ENCODE data around the gene FRMD4A. TPM values are rescaled to one million over a fixed set of nuclear protein-coding genes. Genes with fewer than 3 reads are reported as not detected.
A peak's percentile ranks its signal among the peaks of the same experiment; 100 is the strongest.

Gene FRMD4A
- total and polyA plus RNA-seq, 2 experiments from 2014 or later: 11.9 to 17.5 TPM

DNA sequence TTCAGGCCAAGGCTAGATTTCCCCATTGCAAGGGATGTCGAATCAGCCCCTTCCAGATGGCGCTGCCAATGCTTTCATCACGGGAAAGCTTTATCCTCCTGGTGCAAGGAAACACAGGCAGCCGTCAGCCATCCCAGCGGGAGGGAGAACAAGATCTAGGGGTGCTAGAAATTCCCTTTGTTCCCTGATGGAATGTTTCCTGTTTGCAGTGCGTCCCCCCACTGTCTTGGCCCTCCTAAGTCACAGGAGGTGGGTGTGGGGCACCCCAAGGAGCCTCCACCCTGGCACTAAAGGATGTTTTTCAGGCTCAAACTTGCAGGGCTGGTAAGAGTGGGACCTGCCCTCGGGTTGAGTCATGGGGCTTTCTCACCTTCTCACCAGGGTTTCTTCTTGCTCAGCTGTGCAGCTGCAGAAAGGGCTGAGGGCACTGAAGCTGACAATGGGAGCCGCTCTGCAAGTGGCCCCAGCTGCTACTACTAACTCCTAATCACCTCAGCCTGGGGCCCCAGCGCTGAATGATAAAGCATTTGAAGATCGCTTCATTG lies 640.4 kb downstream of the FRMD4A start:
- 88 to 90% methylated on average over 10 of the region's 10 CpGs for WGBS, 2 experiments (ENCODE audit: low coverage in 1 of 2, low lambda C conversion rate in 2 of 2, missing lambda C conversion rate in 2 of 2)
- Histone ChIP-seq H4K20me1 (ENCODE audit: insufficient read depth) (no peaks in the 10 kb centered on the region), H2AFZ (no peak overlapping the region), H3K4me2 (ENCODE audit: unreplicated experiment) (no peak overlapping the region), H3F3A (ENCODE audit: insufficient read depth) (peaks cover 10% of the 10 kb centered on the region), H3K27me3 (replicated peaks; ENCODE audit: insufficient read depth) (no peaks in the 10 kb centered on the region), H3K27ac (no peak overlapping the region), H3K9me3 (ENCODE audit: low read depth) (no peaks in the 10 kb centered on the region), H3K4me3 (no peak overlapping the region), H3K9me2 (ENCODE audit: insufficient read depth) (no peaks in the 10 kb centered on the region), H3K36me3 (ENCODE audit: low read depth) (peaks cover 4% of the 10 kb centered on the region; the same call in 1 of the 2 replicates), H3K79me2 (ENCODE audit: insufficient read depth) (no peaks in the 10 kb centered on the region), H3K4me1 (ENCODE audit: insufficient read depth) (0 out of 2 replicates have a peak, but pooled peaks cover under 1% of the 10 kb centered on the region), H3K9ac (no peak overlapping the region)
- no peak for TF ChIP-seq EZH2phosphoT487 (IDR thresholded peaks at IDR 0.05; ENCODE audit: insufficient read depth, low read depth)
- no peak for TF ChIP-seq EZH2 (IDR thresholded peaks at IDR 0.05; ENCODE audit: insufficient read depth, poor library complexity, severe bottlenecking)
- no peak for DNase-seq
- in situ Hi-C loops (cut with MboI): no loop called here

DNA sequence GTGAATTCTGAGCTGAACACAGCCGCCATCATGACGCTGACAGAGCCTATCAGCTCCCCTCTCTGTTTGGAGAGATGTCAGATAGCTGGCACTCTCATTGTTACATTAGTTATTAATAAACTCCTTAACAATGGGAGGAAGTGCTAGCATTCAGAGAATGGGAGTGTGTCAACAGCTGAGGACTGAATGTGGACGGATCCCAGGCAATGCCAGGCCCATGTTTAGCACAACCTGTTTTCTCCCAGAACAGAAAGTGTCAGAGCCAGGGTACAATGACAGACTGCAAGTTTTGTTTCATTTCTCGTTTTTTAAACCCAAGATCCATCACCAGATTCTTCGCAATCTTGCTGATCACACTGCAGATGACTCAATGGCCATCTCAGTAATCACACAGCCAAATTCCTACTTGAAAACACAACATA lies 644.4 kb downstream of the FRMD4A start:
- in situ Hi-C loops (cut with MboI): no loop called here
- H3K4me3 ChIP-seq: no peak overlapping the region
- H3K4me1 ChIP-seq (ENCODE audit: insufficient read depth): peaks cover 10% of the 10 kb centered on the region
- no peak overlapping the region for H2AFZ ChIP-seq
- H3K9me3 ChIP-seq (ENCODE audit: low read depth): no peaks in the 10 kb centered on the region
- H3K9ac ChIP-seq: no peak overlapping the region
- H3K27ac ChIP-seq: no peak overlapping the region
- no peaks in the 10 kb centered on the region for H3K9me2 ChIP-seq (ENCODE audit: insufficient read depth)
- no peaks in the 10 kb centered on the region for H4K20me1 ChIP-seq (ENCODE audit: insufficient read depth)
- H3K27me3 ChIP-seq (replicated peaks; ENCODE audit: insufficient read depth): no peaks in the 10 kb centered on the region
- TF ChIP-seq EZH2 (IDR thresholded peaks at IDR 0.05; ENCODE audit: insufficient read depth, poor library complexity, severe bottlenecking) (no peak), EZH2phosphoT487 (IDR thresholded peaks at IDR 0.05; ENCODE audit: insufficient read depth, low read depth) (no peak)
- H3K79me2 ChIP-seq (ENCODE audit: insufficient read depth): no peaks in the 10 kb centered on the region
- no peaks in the 10 kb centered on the region for H3K36me3 ChIP-seq (ENCODE audit: low read depth)
- DNase-seq: no peak
- 91 to 94% methylated on average over 5 of the region's 5 CpGs for WGBS, 2 experiments (ENCODE audit: low coverage in 1 of 2, low lambda C conversion rate in 2 of 2, missing lambda C conversion rate in 2 of 2)
- peaks cover 19% of the 10 kb centered on the region for H3F3A ChIP-seq (ENCODE audit: insufficient read depth)
- H3K4me2 ChIP-seq (ENCODE audit: unreplicated experiment): no peak overlapping the region

DNA sequence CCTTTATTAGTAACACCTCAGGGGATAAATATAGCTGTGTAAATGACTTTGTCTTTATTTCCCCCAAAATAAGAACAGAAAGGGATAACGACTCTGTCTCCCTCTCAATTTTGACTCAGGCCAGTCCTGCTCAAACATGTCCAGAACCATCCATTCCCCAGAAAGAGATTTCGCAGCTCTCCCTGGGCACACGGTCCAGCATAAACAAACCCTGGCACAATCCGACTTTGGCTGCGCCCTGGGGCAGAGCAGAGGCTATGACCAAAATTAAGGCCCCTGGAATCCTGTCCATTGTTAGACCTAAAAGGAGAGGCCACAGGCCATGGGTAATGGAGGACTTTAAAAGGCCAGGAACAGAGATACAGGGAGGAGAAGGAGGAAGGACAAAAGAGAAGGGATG lies 644.8 kb downstream of the FRMD4A start:
- no peaks in the 10 kb centered on the region for H4K20me1 ChIP-seq (ENCODE audit: insufficient read depth)
- no peaks in the 10 kb centered on the region for H3K36me3 ChIP-seq (ENCODE audit: low read depth)
- 0 out of 2 replicates have a peak, but pooled peaks cover 2% of the 10 kb centered on the region for H3K79me2 ChIP-seq (ENCODE audit: insufficient read depth)
- H3K9ac ChIP-seq: no peak overlapping the region
- H3K4me2 ChIP-seq (ENCODE audit: unreplicated experiment): no peak overlapping the region
- no peaks in the 10 kb centered on the region for H3K9me2 ChIP-seq (ENCODE audit: insufficient read depth)
- H3F3A ChIP-seq (ENCODE audit: insufficient read depth): peaks cover 19% of the 10 kb centered on the region
- no peaks in the 10 kb centered on the region for H3K27me3 ChIP-seq (replicated peaks; ENCODE audit: insufficient read depth)
- no peak overlapping the region for H3K4me3 ChIP-seq
- no peaks in the 10 kb centered on the region for H3K9me3 ChIP-seq (ENCODE audit: low read depth)
- no peak for DNase-seq
- H3K4me1 ChIP-seq (ENCODE audit: insufficient read depth): peaks cover 10% of the 10 kb centered on the region
- WGBS, 2 experiments (ENCODE audit: low coverage in 1 of 2, low lambda C conversion rate in 2 of 2, missing lambda C conversion rate in 2 of 2): 92% methylated on average over 5 of the region's 5 CpGs
- H2AFZ ChIP-seq: no peak overlapping the region
- TF ChIP-seq EZH2 (IDR thresholded peaks at IDR 0.05; ENCODE audit: insufficient read depth, poor library complexity, severe bottlenecking) (no peak), EZH2phosphoT487 (IDR thresholded peaks at IDR 0.05; ENCODE audit: insufficient read depth, low read depth) (no peak)
- in situ Hi-C loops (cut with MboI): no loop called here
- H3K27ac ChIP-seq: no peak overlapping the region

DNA sequence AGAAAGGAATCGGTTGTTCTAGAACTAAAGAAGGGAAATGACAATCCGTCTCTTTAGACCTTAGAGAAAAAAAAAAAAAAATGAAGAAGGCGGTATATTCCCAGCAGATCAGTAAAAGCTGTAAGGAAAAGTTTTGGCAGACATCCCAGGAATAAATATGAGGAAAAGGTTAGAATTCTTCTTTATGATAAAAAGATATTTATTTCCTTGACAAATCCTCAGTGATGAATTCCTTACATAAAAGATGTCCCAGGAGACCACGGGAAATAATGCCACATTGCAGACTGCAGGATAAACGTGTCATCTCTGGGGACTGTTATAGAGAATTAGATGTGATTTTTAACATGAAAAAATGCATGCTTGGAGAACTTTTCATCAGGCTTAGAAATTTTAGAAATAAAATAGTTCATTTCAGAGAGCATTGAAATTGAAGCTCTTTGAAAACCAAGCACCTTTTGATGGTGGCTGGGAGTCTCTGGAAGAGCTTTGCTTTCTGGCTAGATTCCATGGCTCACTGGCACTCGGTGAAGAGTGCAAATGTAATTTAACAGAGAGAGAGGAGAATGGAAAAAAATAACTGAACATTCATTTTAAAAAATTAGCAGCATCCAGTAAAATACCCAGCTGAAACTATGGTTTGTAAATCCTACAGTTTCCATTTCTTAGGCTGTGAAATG lies 645.8 kb downstream of the FRMD4A start:
- no peaks in the 10 kb centered on the region for H3K27me3 ChIP-seq (replicated peaks; ENCODE audit: insufficient read depth)
- H3K4me3 ChIP-seq: 0 out of 2 replicates have a peak overlapping the region, but pooled peaks have one; percentile 25
- peak overlapping the region; percentile 61 for H3K27ac ChIP-seq
- H3K4me2 ChIP-seq (ENCODE audit: unreplicated experiment): peak overlapping the region; percentile 49
- peak overlapping the region; percentile 59 for H3K9ac ChIP-seq
- no peaks in the 10 kb centered on the region for H4K20me1 ChIP-seq (ENCODE audit: insufficient read depth)
- H3K79me2 ChIP-seq (ENCODE audit: insufficient read depth): 0 out of 2 replicates have a peak, but pooled peaks cover 2% of the 10 kb centered on the region
- 42 to 46% methylated on average over 6 of the region's 6 CpGs for WGBS, 2 experiments (ENCODE audit: low coverage in 1 of 2, low lambda C conversion rate in 2 of 2, missing lambda C conversion rate in 2 of 2)
- H3K9me3 ChIP-seq (ENCODE audit: low read depth): no peaks in the 10 kb centered on the region
- TF ChIP-seq EZH2phosphoT487 (IDR thresholded peaks at IDR 0.05; ENCODE audit: insufficient read depth, low read depth) (no peak), EZH2 (IDR thresholded peaks at IDR 0.05; ENCODE audit: insufficient read depth, poor library complexity, severe bottlenecking) (no peak)
- no peaks in the 10 kb centered on the region for H3K9me2 ChIP-seq (ENCODE audit: insufficient read depth)
- H3F3A ChIP-seq (ENCODE audit: insufficient read depth): peaks cover 19% of the 10 kb centered on the region
- DNase-seq: peak; percentile 33
- peaks cover 10% of the 10 kb centered on the region for H3K4me1 ChIP-seq (ENCODE audit: insufficient read depth)
- peak overlapping the region; percentile 52 for H2AFZ ChIP-seq
- in situ Hi-C loops (cut with MboI): no loop called here
- H3K36me3 ChIP-seq (ENCODE audit: low read depth): no peaks in the 10 kb centered on the region
